GM19467 (cell line): ENCODE results near the gene MRPL42.
"Not testable (repeated sequence)": the region's sequence is repeated elsewhere in the genome, so short reads cannot be mapped to it uniquely, and the experiment has no call there.

ENCODE experiments used
- ATAC-seq: cut with Tn5 transposase; IDR thresholded peaks from one replicate; pipeline ENCODE4 v1.9.1; 2021; ENCODE audit warnings: mild to moderate bottlenecking, moderate library complexity; ENCODE audit not compliant: unreplicated experiment

Gene MRPL42

GRCh38 chr12:93497456-93497855 is 30.1 kb downstream of the MRPL42 start:
- no peak for ATAC-seq

- ATAC-seq = not testable (repeated sequence)
Measured at GRCh38 chr12:93498813-93499212, 31.5 kb downstream of the MRPL42 start.

GRCh38 chr12:93500201-93500600 is 32.9 kb downstream of the MRPL42 start:
- ATAC-seq = no peak

- ATAC-seq = no peak
Measured at GRCh38 chr12:93500667-93501066, 33.4 kb downstream of the MRPL42 start.

- ATAC-seq = no peak
Measured at GRCh38 chr12:93502802-93503623, 35.7 kb downstream of the MRPL42 start.

GRCh38 chr12:93507165-93507564 is 39.9 kb downstream of the MRPL42 start:
- no peak for ATAC-seq

GRCh38 chr12:93509506-93509905 is 42.2 kb downstream of the MRPL42 start:
- no peak for ATAC-seq

- ATAC-seq = no peak
Measured at GRCh38 chr12:93514853-93515252, 47.5 kb downstream of the MRPL42 start.

- ATAC-seq = no peak
Measured at GRCh38 chr12:93518725-93519124, 51.4 kb downstream of the MRPL42 start.

GRCh38 chr12:93519859-93520258 is 52.5 kb downstream of the MRPL42 start:
- ATAC-seq = no peak

GRCh38 chr12:93520454-93520853 is 53.1 kb downstream of the MRPL42 start:
- no peak for ATAC-seq

GRCh38 chr12:93521225-93522080 is 54.1 kb downstream of the MRPL42 start:
- ATAC-seq = no peak

GRCh38 chr12:93524386-93525133 is 57.2 kb downstream of the MRPL42 start:
- ATAC-seq = no peak

- ATAC-seq = no peak
Measured at GRCh38 chr12:93526786-93527428, 59.6 kb downstream of the MRPL42 start.

- no peak for ATAC-seq
Measured at GRCh38 chr12:93530358-93530757, 63.0 kb downstream of the MRPL42 start.

GRCh38 chr12:93533310-93533709 is 66.0 kb downstream of the MRPL42 start:
- no peak for ATAC-seq

- ATAC-seq = no peak
Measured at GRCh38 chr12:93536111-93536765, 68.9 kb downstream of the MRPL42 start.

- ATAC-seq = peak; percentile 89
Measured at GRCh38 chr12:93536766-93537488, 69.6 kb downstream of the MRPL42 start.

- no peak for ATAC-seq
Measured at GRCh38 chr12:93537769-93538168, 70.5 kb downstream of the MRPL42 start.

GRCh38 chr12:93539821-93540220 is 72.5 kb downstream of the MRPL42 start:
- no peak for ATAC-seq
